Sigmoid colon (tissue), 4 donors: ENCODE data around the gene CARD19.

ENCODE experiments used
- EP300 ChIP-seq, 4 donors: sonication (generic); formaldehyde crosslinking; IDR thresholded peaks; one replicate each; pipeline ENCODE4 v1.6.1; 2017; ENCODE audit warnings: antibody characterized with exemption in 4 of 4
- POLR2A ChIP-seq, 2 donors: fragments of 450-650 bp; IDR thresholded peaks; one replicate each; pipeline ENCODE4 v1.6.1; 2016; ENCODE audit warnings: antibody characterized with exemption in 2 of 2, mild to moderate bottlenecking in 2 of 2, moderate library complexity in 2 of 2
- TF ChIP-seq, protein P1 (sequence below), 4 experiments: fragments of 450-650 bp in 3 of 4; fragments of 200-600 bp in 1 of 4; IDR thresholded peaks; one replicate each; pipeline ENCODE4 v1.5.1; 2016 to 2019; ENCODE audit warnings: antibody characterized with exemption in 4 of 4, mild to moderate bottlenecking in 3 of 4, moderate library complexity in 2 of 4

DNA sequence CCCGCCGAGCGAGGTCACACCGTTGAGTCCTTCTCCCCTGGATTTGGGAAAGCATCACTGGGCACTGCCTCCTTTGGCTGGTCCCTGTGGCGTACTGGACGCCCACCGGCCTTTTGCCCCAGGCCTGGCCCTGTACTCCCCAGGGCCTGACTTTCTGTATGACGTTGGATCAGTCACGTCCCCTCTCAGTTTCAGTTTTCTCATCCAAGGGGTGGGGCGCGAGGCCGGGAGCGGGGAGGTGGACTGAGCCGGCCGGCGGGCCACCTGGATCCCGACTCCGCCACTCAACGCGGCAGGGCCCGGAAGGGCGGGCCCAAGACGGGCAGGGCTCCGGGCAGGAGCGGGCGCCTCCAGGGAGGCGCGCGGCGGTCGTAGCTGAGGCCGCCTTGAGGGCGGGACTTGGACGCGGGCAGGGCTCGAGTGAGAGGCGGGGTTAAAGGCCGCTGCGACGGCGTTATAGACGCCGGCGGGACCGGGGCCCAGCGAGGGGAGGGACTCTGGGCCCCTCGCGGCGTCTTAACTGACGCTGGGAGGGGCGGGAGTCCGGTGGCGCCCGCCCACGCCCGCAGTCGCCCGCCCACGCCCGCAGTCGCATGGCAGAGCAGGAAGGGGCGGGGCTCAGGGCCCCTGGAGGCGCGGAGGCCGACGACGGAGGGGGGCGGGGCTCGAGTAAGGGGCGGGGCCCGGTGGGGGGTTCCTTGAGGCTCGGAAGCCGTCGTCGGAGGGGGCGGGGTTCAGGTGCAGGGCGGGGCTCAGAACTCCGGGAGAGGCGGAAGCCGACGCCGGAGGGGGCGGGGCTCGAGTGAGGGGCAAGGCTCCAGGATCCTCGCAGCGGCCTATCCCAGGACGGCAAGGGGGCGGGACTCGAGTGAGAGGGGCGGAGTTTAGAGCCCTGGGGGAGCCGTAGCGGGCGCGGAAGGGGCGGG lies 549 bp upstream of the CARD19 start:
- TF ChIP-seq, protein P1, sequence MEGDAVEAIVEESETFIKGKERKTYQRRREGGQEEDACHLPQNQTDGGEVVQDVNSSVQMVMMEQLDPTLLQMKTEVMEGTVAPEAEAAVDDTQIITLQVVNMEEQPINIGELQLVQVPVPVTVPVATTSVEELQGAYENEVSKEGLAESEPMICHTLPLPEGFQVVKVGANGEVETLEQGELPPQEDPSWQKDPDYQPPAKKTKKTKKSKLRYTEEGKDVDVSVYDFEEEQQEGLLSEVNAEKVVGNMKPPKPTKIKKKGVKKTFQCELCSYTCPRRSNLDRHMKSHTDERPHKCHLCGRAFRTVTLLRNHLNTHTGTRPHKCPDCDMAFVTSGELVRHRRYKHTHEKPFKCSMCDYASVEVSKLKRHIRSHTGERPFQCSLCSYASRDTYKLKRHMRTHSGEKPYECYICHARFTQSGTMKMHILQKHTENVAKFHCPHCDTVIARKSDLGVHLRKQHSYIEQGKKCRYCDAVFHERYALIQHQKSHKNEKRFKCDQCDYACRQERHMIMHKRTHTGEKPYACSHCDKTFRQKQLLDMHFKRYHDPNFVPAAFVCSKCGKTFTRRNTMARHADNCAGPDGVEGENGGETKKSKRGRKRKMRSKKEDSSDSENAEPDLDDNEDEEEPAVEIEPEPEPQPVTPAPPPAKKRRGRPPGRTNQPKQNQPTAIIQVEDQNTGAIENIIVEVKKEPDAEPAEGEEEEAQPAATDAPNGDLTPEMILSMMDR (IDR thresholded peaks at IDR 0.05) = no peak
- no peak for TF ChIP-seq EP300 (IDR thresholded peaks at IDR 0.05)
- TF ChIP-seq POLR2A (IDR thresholded peaks at IDR 0.05) = peak; percentile 65 to 76
